IgD-negative memory B cell (primary cell): ENCODE results near the gene ARSD. TPM values are rescaled to one million over a fixed set of nuclear protein-coding genes. Genes with fewer than 3 reads are reported as not detected.

Experiments used
- H3K27ac Mint-ChIP-seq, 3 donors: one replicate each; pipeline ENCODE4 v1.8.0; 2020 to 2022; ENCODE audit warnings: mild to moderate bottlenecking in 3 of 3, mixed read lengths in 3 of 3, moderate library complexity in 1 of 3
- H3K27me3 Mint-ChIP-seq: one replicate; pipeline ENCODE4 v1.8.0; 2021; ENCODE audit warnings: mixed read lengths
- H3K36me3 Mint-ChIP-seq: one replicate; pipeline ENCODE4 v1.8.0; 2020; ENCODE audit warnings: mild to moderate bottlenecking, mixed read lengths
- H3K4me1 Mint-ChIP-seq, 3 donors: one replicate each; pipeline ENCODE4 v1.8.0; 2020 to 2022; ENCODE audit warnings: mixed read lengths in 3 of 3, mild to moderate bottlenecking in 1 of 3
- H3K4me3 Mint-ChIP-seq, 4 donors: one replicate each; pipeline ENCODE4 v1.8.0; 2020 to 2022; ENCODE audit warnings: mild to moderate bottlenecking in 4 of 4, mixed read lengths in 4 of 4, moderate library complexity in 3 of 4
- H3K9me3 Mint-ChIP-seq, 3 donors: one replicate each; pipeline ENCODE4 v1.8.0; 2020 to 2021; ENCODE audit warnings: mixed read lengths in 3 of 3, mild to moderate bottlenecking in 1 of 3
- polyA plus RNA-seq: library from polyadenylated mRNA; unstranded; fragments of 300-500 nt; fragmentation: Illumina TruSeq; gene quantifications from one replicate; pipeline ENCODE4 v1.2.3, GENCODE V29; 2021

Gene ARSD
- polyA plus RNA-seq, 1 donor from 2014 or later: 5.4 TPM

DNA sequence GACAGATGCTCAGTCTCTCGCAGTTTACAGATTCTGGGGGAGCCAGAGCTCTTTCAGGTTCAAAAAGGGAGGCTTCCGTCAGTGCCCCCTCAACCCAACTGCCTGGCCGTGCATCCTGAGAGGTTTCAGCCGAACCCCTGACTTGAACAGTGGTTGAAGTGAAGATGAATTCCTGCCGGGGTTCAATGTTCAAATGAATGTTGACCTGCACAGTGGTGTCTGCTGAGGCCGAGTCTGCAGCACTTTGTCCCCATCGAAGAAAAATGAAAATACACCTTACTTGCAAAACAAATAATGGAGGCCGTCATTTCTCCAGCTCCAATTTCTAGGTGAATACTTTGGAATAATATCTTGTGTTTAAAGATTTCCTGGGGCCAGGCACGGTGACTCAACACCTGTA is 66.7 kb downstream of the ARSD start:
- Mint-ChIP-seq H3K9me3 (no peaks in the 10 kb centered on the region), H3K27ac (no peak overlapping the region), H3K27me3 (peaks cover 4% of the 10 kb centered on the region), H3K4me1 (no peaks in the 10 kb centered on the region), H3K4me3 (no peak overlapping the region), H3K36me3 (no peaks in the 10 kb centered on the region)

DNA sequence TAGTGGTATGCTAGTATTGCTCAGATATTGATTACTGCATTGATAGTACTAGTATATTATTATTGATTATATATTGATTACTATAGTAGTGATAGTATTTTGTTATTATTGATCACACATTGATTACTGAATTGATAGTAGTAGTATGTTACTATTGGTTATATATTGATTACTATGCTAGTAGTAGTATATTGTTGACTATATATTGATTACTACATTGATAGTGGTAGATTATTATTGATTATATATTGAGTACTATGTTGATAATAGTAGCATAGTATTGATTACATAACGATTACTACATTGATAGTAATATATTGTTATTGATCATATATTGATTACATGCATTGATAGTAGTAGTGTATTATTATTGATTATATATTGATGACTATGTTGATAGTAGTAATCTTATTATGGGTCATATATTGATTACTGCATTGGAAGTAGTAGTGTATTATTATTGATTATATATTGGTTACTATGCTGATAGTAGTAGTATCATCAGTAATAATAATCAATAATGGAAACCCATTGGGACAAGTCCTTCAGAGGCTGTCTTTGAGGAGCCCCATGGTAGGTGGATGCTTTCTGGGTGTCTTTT is 69.8 kb downstream of the ARSD start:
- H3K27me3 Mint-ChIP-seq: peaks cover 6% of the 10 kb centered on the region
- no peak overlapping the region for H3K27ac Mint-ChIP-seq
- H3K4me3 Mint-ChIP-seq: no peak overlapping the region
- H3K9me3 Mint-ChIP-seq: peaks cover 0 to 3% (median 0%) of the 10 kb centered on the region in 3 donors
- H3K4me1 Mint-ChIP-seq: no peaks in the 10 kb centered on the region
- no peaks in the 10 kb centered on the region for H3K36me3 Mint-ChIP-seq

DNA sequence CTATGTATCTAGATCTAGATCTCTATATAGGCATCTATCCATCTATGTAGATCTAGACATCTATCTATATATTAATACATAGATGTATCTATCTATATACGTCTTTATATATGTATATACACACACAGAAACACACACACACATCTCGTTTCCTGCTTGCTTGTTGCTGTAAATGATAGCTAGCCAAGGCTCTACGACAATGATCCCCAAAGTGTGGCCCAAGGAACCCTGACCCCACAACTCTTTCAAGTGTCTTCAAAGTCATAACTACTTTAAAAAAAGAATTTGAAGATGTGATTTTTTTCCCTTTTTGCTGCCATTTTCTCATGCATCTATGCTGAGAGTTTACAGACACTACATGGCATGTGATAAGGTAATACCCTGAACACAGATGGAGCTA is 71.6 kb downstream of the ARSD start:
- Mint-ChIP-seq H3K9me3 (peaks cover 0 to 3% (median 2%) of the 10 kb centered on the region in 3 donors), H3K27me3 (peaks cover 3% of the 10 kb centered on the region), H3K4me1 (no peaks in the 10 kb centered on the region), H3K4me3 (no peak overlapping the region), H3K27ac (no peak overlapping the region), H3K36me3 (no peaks in the 10 kb centered on the region)

DNA sequence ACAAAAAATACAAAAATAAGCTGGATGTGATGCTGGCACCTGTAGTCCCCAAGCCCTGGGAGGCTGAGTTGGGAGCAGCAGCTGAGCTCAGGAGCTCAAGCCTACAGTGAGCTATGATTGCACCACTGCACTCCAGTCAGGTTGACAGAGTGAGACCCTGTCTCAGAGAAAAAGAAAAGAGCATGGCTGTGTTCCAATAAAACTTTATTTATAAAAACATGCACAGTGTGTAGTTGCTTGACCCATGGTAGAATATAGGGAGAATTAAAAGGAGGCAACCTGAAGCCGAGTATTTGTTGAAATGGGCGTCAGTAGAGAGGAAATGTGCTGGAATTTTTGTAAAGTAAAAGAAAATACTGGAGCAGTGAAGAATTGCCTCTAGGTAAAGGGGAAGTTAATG is 73.4 kb downstream of the ARSD start:
- Mint-ChIP-seq H3K27ac (no peak overlapping the region), H3K9me3 (peaks cover 0 to 3% (median 2%) of the 10 kb centered on the region in 3 donors), H3K4me1 (no peaks in the 10 kb centered on the region), H3K36me3 (no peaks in the 10 kb centered on the region), H3K27me3 (peaks cover 4% of the 10 kb centered on the region), H3K4me3 (no peak overlapping the region)

DNA sequence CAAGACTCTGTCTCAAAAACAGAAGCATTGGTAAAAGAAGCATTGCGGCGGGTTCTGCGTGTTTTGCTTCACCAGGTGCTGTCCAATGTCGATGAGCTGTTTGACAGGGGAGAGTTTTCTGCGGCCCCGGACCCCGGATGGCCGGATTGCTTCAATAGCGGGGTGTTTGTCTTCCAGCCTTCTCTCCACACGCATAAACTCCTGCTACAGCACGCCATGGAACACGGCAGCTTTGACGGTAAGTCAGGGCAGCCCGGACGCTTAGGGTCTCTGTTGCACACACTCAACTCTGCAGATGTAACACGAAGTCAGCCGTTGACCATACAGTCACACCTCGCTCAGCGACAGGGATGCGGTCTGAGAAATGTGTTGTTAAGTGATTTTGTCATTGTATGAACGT is 74.2 kb downstream of the ARSD start:
- H3K27ac Mint-ChIP-seq: no peak overlapping the region
- H3K9me3 Mint-ChIP-seq: peaks cover 0 to 3% (median 2%) of the 10 kb centered on the region in 3 donors
- H3K4me3 Mint-ChIP-seq: no peak overlapping the region
- H3K27me3 Mint-ChIP-seq: peaks cover 4% of the 10 kb centered on the region
- H3K36me3 Mint-ChIP-seq: peaks cover 1% of the 10 kb centered on the region
- no peaks in the 10 kb centered on the region for H3K4me1 Mint-ChIP-seq

Other genes starting within 250 kb of the ARSD start
- 278 TPM for gene CD99, start 238.0 kb downstream of the ARSD start, polyA plus RNA-seq
- gene XG, start 177.3 kb downstream of the ARSD start, polyA plus RNA-seq: not detected
- gene GYG2, start 100.4 kb downstream of the ARSD start, polyA plus RNA-seq: not detected
- not detected for gene ARSH, start 77.2 kb upstream of the ARSD start, polyA plus RNA-seq
- gene ARSF, start 112.1 kb upstream of the ARSD start, polyA plus RNA-seq: not detected